Testis (tissue), 3 donors: Measurements from ENCODE around the gene OGFR. TPM values are rescaled to one million over a fixed set of nuclear protein-coding genes. Genes with fewer than 3 reads are reported as not detected.

Experiments used
- DNase-seq: peaks from one replicate; pipeline ENCODE4 v3.0.0-alpha.2; 2019
- H3K27ac ChIP-seq, 2 donors: fragments of 200-600 bp; sonication (generic); one replicate each; pipeline ENCODE4 v1.5.1; 2019
- H3K27me3 ChIP-seq: fragments of 200-600 bp; sonication (generic); one replicate; pipeline ENCODE4 v1.5.1; 2019
- H3K36me3 ChIP-seq: fragments of 200-600 bp; sonication (generic); one replicate; pipeline ENCODE4 v1.5.1; 2017; ENCODE audit warnings: low read depth; ENCODE audit errors: missing control alignments
- H3K4me1 ChIP-seq: fragments of 200-600 bp; sonication (generic); one replicate; pipeline ENCODE4 v1.5.1; 2019
- H3K4me3 ChIP-seq, 2 donors: fragments of 200-600 bp; sonication (generic); one replicate each; pipeline ENCODE4 v1.5.1; 2017 to 2019
- H3K9me3 ChIP-seq: fragments of 200-600 bp; sonication (generic); one replicate; pipeline ENCODE4 v1.5.1; 2017
- CTCF ChIP-seq, 3 experiments: fragments of 450-650 bp in 2 of 3; fragments of 200-600 bp in 1 of 3; sonication (generic) in 1 of 3; IDR thresholded peaks; one replicate each; pipeline ENCODE4 v1.5.1; 2016 to 2019; ENCODE audit warnings: antibody characterized with exemption in 3 of 3, mild to moderate bottlenecking in 2 of 3, moderate library complexity in 1 of 3
- POLR2A ChIP-seq: fragments of 450-650 bp; IDR thresholded peaks from one replicate; pipeline ENCODE4 v1.6.1; 2017; ENCODE audit warnings: antibody characterized with exemption, mild to moderate bottlenecking, moderate library complexity
- WGBS, 2 donors: methylation state at CpG; one replicate each; pipeline ENCODE4 v1.1.5; 2018; 5-methylcytosine and 5-hydroxymethylcytosine counted together
- intact Hi-C: fragments of 100-400 bp; cut with DNase I; formaldehyde crosslinking; loops from one replicate; pipeline ENCODE4 v1.15.1; 2023; ENCODE audit warnings: low total_unique reads
- polyA plus RNA-seq: library from polyadenylated mRNA; stranded (reverse); fragments of 350-450 nt; fragmentation: Illumina TruSeq; extraction: RNeasy Lipid Tissue Mini Kit (QIAGEN cat#74804); gene quantifications from one replicate; pipeline ENCODE4 v1.2.3, GENCODE V29; 2014; ENCODE audit warnings: low read depth, low replicate concordance; ENCODE audit not compliant: insufficient read depth
- total RNA-seq, 2 donors: library from RNA; depleted of rRNA; stranded (reverse); fragments of >200 nt; gene quantifications; one replicate each; pipeline ENCODE4 v1.2.3, GENCODE V29; 2016

Gene OGFR
- total and polyA plus RNA-seq, 3 donors from 2014 or later = 23.7 to 57.0 (median 46.6) TPM

DNA sequence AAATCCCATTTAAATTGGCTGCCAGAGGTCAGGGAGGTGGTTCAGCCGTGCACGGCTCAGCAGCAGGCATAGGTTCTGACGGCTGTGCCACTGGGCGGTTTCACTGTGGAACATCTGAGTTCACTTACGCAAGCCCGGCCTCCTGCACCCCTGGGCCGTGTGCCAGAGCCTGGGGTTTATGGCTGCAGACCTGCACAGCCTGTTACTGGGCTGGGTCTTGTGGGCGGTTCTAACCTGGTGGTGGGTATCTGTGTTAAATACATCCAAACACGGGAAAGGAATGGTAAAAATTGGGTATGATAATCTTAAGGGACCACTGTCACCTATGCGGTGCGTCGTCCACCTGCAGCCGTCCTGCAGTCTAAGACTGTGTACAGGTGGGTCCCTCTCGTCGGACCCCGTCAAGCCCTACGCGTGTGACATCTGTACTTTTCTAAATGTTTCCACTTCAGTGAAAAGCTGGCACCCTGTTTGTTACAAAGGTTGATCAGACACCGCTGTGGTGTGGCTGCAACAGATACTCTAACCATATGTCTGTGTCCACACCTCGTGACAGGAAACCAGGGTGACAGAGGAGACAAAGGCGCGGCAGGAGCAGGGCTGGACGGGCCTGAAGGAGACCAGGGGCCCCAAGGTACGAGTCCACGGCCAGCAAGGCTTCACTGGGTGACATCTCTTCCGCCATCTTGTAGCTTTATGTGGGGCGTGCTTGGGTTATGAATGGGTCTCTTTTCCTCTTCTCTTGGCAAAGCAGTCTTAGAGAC, 33.7 kb downstream of the OGFR start:
- Histone ChIP-seq H3K27ac (no peak overlapping the region), H3K4me1 (no peaks in the 10 kb centered on the region), H3K9me3 (no peaks in the 10 kb centered on the region), H3K27me3 (no peaks in the 10 kb centered on the region), H3K4me3 (no peak overlapping the region), H3K36me3 (no peaks in the 10 kb centered on the region)
- intact Hi-C loops = no loop called here
- DNase-seq = no peak
- 87 to 90% methylated on average over 27 of the region's 27 CpGs for WGBS, 2 donors
- TF ChIP-seq CTCF (IDR thresholded peaks at IDR 0.05) = no peak

GRCh38 chr20:62839261-62839660, 34.6 kb downstream of the OGFR start:
- Histone ChIP-seq H3K4me1 (no peaks in the 10 kb centered on the region), H3K27ac (no peak overlapping the region), H3K36me3 (no peaks in the 10 kb centered on the region), H3K4me3 (no peak overlapping the region), H3K9me3 (no peaks in the 10 kb centered on the region), H3K27me3 (no peaks in the 10 kb centered on the region)
- WGBS, 2 donors = 91 to 93% methylated on average over 8 of the region's 8 CpGs
- no peak for DNase-seq
- no peak for TF ChIP-seq CTCF (IDR thresholded peaks at IDR 0.05)
- no peak for TF ChIP-seq POLR2A
- intact Hi-C loops = no loop called here

- H3K36me3 ChIP-seq = no peaks in the 10 kb centered on the region
- intact Hi-C loops = no loop called here
- 91 to 92% methylated on average over 11 of the region's 11 CpGs for WGBS, 2 donors
- TF ChIP-seq POLR2A = no peak
- TF ChIP-seq CTCF (IDR thresholded peaks at IDR 0.05) = no peak
- no peak overlapping the region for H3K4me3 ChIP-seq
- no peak overlapping the region for H3K27ac ChIP-seq
- H3K9me3 ChIP-seq = no peaks in the 10 kb centered on the region
- no peak for DNase-seq
- H3K4me1 ChIP-seq = no peaks in the 10 kb centered on the region
- no peaks in the 10 kb centered on the region for H3K27me3 ChIP-seq
These were observed 35.2 kb downstream of the OGFR start for GRCh38 chr20:62839816-62840215.

- 79 to 82% methylated on average over 36 to 43 of the region's 45 CpGs for WGBS, 2 donors
- Histone ChIP-seq H3K9me3 (no peaks in the 10 kb centered on the region), H3K4me1 (no peaks in the 10 kb centered on the region), H3K27me3 (no peaks in the 10 kb centered on the region), H3K36me3 (no peaks in the 10 kb centered on the region), H3K4me3 (no peak overlapping the region), H3K27ac (no peak overlapping the region)
- no peak for TF ChIP-seq POLR2A
- TF ChIP-seq CTCF (IDR thresholded peaks at IDR 0.05) = no peak
- intact Hi-C loops = no loop called here
- DNase-seq = no peak
These were observed 35.9 kb downstream of the OGFR start for GRCh38 chr20:62840244-62841197.
